HG03439 (cell line): ENCODE measurements around the gene SEC11A.
"Not testable (repeated sequence)": the region's sequence is repeated elsewhere in the genome, so short reads cannot be mapped to it uniquely, and the experiment has no call there.

Experiments used
- ATAC-seq: cut with Tn5 transposase; IDR thresholded peaks from one replicate; pipeline ENCODE4 v1.9.1; 2021; ENCODE audit warnings: mild to moderate bottlenecking, moderate library complexity; ENCODE audit not compliant: unreplicated experiment

SEC11A gene

GRCh38 chr15:84740691-84741090, 24.8 kb upstream of the SEC11A start:
- no peak for ATAC-seq

- ATAC-seq, result no peak
Measured at GRCh38 chr15:84737005-84737404, 21.1 kb upstream of the SEC11A start.

- ATAC-seq, result peak; percentile 49
Measured at GRCh38 chr15:84736375-84736774, 20.4 kb upstream of the SEC11A start.

- peak; percentile 39 for ATAC-seq
Measured at GRCh38 chr15:84735480-84736061, 19.6 kb upstream of the SEC11A start.

DNA sequence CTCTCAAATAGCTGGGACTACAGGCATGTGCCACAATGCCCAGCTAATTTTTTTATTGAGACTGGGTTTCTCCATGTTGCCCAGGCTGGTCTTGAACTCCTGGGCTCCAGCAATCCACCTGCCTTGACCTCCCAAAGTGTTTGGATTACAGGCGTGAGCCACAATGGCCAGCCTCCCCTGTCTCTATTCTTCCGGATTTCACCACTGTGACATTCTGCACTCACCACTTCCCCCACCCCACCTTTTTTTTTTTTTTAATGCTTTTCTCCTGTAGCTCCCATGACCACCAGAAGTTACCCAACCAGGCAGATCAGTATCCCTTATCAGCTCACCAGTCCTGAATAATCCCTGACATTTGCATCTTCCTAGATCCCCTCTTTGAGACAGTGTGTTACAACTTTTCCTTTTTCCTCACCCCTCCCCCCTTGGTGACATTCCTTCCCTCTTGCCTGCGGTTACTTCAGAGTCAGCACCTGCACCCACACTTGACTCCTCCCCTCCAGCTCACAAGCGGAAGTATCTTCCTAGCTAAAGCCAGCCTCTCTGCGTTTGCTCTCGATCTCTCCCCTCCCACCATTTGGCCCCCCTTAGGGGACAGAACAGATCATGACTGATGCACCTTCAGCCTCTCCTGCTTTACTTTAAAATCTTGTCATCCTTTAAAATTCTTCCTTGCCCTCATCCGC, 19.0 kb upstream of the SEC11A start:
- peak; percentile 49 for ATAC-seq

DNA sequence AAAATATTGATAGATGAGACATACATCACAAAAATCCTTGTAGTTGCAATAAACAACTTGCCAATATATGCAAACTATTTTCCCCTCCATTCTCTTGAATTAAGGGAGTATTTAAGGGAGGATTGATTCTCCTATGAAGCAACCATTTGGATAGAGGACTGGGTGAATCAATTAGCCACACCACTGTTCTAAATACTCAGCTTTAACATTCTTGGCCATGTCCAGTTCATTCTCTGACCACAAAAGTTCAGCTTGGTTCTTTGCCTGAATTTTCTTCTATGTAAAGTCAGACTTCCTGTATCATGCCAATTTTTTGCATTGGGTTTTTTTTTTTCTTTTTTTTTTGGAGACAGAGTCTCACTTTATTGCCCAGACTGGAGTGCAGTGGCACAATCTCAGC, 15.8 kb upstream of the SEC11A start:
- ATAC-seq, result no peak

DNA sequence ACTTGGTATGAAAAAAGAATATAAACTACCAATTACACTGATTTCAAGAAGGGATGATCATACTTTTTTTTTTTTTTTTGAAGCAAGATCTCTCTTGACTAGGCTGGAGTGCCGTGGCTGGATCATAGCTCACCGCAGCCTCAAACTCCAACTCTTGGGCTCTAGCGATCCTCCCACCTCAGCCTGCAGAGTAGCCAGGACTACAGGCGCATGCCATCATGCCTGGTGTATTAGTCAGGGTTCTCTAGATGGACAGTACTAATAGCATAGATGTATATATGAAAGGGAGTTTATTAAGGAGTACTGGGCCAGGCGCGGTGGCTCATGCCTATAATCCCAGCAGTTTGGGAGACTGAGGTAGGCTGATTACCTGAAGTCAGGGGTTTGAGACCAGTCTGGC, 11.5 kb upstream of the SEC11A start:
- ATAC-seq, result no peak

- no peak for ATAC-seq
Measured at GRCh38 chr15:84725001-84725491, 9.1 kb upstream of the SEC11A start.

- no peak for ATAC-seq
Measured at GRCh38 chr15:84722628-84723027, 6.7 kb upstream of the SEC11A start.

DNA sequence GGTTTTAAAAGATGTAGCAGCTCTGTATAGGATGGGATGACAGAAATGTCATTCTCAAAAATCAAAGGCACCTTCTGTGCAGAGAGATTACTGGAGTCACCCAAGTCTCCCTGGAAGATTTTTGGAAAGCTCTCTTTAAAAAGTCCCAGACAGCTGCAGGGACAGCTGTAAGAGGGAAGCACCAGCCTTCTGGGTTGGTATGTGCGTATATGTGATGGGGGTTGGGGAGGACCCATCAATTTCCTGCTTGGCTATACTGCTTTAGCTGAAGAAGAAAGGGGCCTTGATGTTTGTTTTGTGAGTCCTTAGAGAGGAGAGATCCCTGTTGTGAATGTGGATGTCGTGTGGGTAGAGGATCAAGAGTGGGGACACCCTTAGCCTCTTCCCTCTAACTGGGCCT, 5.4 kb upstream of the SEC11A start:
- no peak for ATAC-seq

DNA sequence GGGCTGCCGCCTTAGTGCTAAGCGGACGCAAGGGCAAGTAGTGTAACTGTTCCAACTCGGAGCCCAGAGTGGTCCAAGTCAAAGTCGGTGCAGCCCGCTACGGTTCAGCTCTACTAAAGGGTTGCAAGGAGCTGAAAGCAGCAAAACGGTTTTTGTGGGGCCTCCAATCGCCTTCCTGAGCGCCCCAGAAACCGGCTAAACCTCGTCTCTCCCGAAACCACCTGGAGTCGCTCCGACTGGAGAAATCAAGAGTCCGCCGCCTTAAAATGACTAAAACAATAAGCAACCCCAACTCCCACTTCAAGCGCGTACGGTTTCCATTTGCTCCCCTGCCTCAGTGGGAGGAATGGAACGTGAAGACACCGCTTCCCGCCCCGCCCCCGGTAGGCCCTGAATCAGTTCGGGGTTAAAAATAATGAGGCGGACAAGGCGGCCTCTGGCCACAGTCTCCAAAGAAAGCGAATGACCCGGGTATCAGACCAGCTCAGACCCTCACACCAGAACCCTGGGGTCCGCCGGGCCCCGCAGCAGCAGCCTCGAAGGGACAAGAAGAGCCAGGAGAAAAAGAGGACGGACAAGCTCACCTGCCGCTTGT, 401 bp downstream of the SEC11A start:
- ATAC-seq, result peak; percentile 16

DNA sequence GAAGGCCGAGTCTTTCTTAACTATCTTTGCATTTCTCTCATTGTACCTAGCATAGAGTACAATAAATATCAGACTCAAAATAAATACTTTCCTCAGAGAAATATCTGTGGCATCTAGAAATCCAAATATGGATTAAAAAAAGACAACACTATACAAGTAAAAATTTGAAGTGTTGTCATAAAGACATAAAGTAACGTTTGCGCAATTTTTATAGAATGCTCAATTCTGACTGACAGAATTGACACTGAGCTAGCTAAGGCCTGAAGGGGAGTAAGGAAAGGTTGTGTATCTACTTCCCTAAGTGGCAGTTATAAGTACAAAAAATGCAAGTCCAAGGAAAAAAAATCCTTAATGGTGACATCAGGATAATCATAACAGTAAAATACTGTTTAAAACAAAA, 1.1 kb downstream of the SEC11A start:
- ATAC-seq, result no peak

DNA sequence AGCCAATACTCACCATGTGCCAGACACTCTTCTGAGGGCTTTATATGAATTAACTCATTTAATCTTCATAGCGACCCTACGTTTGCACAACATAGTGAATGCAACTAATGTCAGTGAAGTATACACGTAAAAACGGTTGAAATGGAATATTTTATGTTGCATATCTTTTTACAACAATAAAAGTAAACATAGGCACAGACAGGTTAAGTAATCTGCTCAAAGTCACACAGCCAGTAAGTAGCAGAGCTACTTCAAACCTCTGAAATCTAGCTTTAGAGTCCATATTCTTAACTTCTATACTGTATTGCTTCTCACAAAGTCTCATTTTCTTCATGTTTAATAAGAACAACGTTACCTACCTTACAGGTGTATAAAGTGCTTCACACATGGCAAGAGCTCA, 1.6 kb downstream of the SEC11A start:
- no peak for ATAC-seq

- ATAC-seq, result no peak
Measured at GRCh38 chr15:84703808-84704207, 12.1 kb downstream of the SEC11A start.

DNA sequence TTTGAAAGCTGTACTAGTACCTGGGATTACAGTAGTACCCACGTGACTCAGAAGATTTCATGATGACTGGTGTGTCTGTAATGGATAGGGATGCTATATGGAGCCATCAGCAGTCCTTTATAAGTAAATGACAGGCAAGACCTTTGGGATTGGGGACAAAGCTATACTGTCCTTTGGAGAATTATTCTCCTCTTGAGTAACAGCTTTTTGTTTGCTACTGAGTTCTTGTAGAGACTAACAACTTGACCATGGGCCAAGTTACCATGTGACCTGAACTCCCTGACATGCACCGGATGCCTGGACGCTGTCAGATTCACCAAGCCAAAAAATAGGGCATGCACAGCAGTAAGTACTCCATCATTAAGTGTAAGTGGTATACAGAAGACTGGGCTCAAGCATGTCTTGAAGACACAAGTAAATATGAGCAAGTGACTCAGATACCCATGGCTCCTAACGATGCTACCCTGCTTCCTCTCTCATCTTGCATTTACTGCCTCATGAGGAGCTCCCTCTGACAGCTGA, 12.9 kb downstream of the SEC11A start:
- no peak for ATAC-seq

DNA sequence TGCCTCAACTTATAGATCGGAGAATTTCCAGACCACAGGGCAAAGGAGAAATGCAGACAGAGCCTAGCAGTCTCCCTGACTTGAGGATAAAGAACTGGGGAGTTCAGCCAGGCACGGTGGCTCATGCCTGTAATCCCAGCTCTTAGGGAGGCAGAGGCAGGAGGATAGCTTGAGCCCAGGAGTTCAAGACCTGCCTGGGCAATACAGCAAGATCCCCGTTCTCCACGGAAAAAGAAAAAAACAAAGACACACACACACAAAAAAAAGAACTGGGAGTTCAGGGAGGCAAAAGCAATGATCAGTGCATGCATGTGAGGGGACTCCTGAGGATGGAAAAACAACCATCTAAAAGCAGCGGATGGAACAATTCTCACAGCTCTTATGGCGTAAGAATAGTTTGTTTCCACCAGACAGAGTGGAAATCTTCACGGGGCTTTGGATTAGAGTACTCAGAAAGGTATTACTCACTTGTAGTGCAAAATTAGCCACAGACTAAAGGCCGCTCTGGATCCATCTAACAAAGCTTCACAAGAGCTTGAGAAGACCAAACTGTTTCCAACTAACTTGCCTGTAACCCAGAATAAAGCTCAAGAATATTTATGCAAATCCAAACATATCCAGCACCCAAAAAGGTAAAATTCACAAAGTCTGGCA, 16.3 kb downstream of the SEC11A start:
- ATAC-seq, result no peak

- no peak for ATAC-seq
Measured at GRCh38 chr15:84697236-84697990, 18.5 kb downstream of the SEC11A start.

GRCh38 chr15:84696757-84697156, 19.2 kb downstream of the SEC11A start:
- ATAC-seq, result no peak

DNA sequence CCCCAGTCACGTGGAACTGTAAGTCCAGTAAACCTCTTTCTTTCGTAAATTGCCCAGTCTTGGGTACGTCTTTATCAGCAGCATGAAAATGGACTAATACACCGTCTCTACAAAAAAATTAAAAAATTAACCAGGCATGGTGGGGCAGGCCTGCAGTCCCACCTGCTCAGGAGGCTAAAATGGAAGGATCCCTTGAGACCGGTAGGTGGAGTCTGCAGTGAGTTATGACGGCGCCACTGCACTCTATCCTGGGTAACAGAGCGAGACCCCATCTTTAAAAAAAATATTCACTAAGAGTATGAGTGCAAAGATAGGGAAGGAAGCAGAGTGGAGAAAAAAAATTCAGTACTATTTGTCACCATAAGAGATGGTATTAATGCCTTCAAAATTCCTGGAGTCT, 25.6 kb downstream of the SEC11A start:
- ATAC-seq, result no peak

GRCh38 chr15:84689858-84690257, 26.1 kb downstream of the SEC11A start:
- ATAC-seq, result no peak

- ATAC-seq, result not testable (repeated sequence)
Measured at GRCh38 chr15:84686446-84686845, 29.5 kb downstream of the SEC11A start.
